HL-60 (cell line): ENCODE results near the gene PLCG1.

Source experiments
- DNase-seq, 2 experiments: peaks; one replicate each; pipeline ENCODE4 v3.0.0-alpha.2; 2010 to 2020; ENCODE audit warnings: low read depth in 1 of 2, low spot score in 1 of 2
- H3K27ac ChIP-seq: fragments of 250-450 bp; sonication (Bioruptor Pico); replicated peaks from 2 replicates; pipeline ENCODE4 v1.5.1; 2020; ENCODE audit warnings: mild to moderate bottlenecking, moderate library complexity
- H3K27me3 ChIP-seq: fragments of 250-450 bp; sonication (Bioruptor Pico); 2 replicates; pipeline ENCODE4 v1.5.1; 2021; ENCODE audit warnings: mild to moderate bottlenecking, moderate library complexity; ENCODE audit not compliant: insufficient read depth, poor library complexity, severe bottlenecking
- H3K4me3 ChIP-seq: replicated peaks from 2 replicates; pipeline ENCODE4 v1.5.1; 2011; ENCODE audit warnings: mild to moderate bottlenecking, control low read depth, low read length; ENCODE audit not compliant: insufficient read depth
- CTCF ChIP-seq: IDR thresholded peaks from one replicate; pipeline ENCODE4 v1.5.1; 2011; ENCODE audit warnings: low read length, control low read depth, inconsistent platforms; ENCODE audit not compliant: insufficient read depth
- GABPA ChIP-seq: IDR thresholded peaks from 2 replicates; pipeline ENCODE4 v1.6.1; 2012; ENCODE audit warnings: low read depth
- POLR2AphosphoS5 ChIP-seq: IDR thresholded peaks from 2 replicates; pipeline ENCODE4 v1.6.1; 2012; ENCODE audit warnings: low read depth
- SPI1 ChIP-seq: IDR thresholded peaks from 2 replicates; pipeline ENCODE4 v1.6.1; 2012; ENCODE audit warnings: low read depth, mild to moderate bottlenecking, borderline replicate concordance
- TF ChIP-seq, protein P1 (sequence below): IDR thresholded peaks from 2 replicates; pipeline ENCODE4 v1.6.1; 2012; ENCODE audit warnings: low read depth; ENCODE audit not compliant: insufficient replicate concordance

The PLCG1 gene

DNA sequence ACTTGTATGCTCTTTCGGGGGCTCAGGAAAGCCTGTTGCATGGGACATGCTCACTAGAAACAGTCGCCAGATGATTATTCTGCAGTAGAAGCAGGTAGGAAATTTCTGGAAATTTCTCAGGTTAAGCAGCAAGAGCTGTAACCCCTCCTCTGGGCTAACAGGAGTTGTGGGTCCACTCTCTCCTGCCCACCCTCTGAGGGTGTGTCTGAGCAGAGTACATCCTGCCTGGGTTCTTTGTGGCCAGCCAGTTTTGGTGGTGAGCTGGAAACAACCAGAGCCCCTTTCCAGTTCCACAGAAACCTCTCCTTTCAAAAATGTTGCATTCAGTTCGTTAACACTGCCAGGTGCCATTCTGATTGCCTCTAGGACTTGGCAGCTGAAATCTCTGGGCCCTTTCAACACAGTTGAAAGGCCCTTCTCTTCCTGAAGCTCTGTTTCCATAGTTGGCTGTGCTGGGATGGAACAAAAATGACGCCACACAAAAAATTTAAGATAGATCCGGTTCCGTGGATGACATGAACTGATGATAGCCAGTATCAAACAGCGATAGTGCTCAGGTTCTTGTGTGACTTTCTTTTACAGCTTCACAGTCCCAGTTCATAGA lies 38.5 kb downstream of the PLCG1 start:
- Histone ChIP-seq H3K27ac (no peak overlapping the region), H3K27me3 (no peaks in the 10 kb centered on the region), H3K4me3 (no peak overlapping the region)
- DNase-seq = no peak
- TF ChIP-seq GABPA (no peak), CTCF (no peak), POLR2AphosphoS5 (no peak), SPI1 (no peak)
- TF ChIP-seq, protein P1, sequence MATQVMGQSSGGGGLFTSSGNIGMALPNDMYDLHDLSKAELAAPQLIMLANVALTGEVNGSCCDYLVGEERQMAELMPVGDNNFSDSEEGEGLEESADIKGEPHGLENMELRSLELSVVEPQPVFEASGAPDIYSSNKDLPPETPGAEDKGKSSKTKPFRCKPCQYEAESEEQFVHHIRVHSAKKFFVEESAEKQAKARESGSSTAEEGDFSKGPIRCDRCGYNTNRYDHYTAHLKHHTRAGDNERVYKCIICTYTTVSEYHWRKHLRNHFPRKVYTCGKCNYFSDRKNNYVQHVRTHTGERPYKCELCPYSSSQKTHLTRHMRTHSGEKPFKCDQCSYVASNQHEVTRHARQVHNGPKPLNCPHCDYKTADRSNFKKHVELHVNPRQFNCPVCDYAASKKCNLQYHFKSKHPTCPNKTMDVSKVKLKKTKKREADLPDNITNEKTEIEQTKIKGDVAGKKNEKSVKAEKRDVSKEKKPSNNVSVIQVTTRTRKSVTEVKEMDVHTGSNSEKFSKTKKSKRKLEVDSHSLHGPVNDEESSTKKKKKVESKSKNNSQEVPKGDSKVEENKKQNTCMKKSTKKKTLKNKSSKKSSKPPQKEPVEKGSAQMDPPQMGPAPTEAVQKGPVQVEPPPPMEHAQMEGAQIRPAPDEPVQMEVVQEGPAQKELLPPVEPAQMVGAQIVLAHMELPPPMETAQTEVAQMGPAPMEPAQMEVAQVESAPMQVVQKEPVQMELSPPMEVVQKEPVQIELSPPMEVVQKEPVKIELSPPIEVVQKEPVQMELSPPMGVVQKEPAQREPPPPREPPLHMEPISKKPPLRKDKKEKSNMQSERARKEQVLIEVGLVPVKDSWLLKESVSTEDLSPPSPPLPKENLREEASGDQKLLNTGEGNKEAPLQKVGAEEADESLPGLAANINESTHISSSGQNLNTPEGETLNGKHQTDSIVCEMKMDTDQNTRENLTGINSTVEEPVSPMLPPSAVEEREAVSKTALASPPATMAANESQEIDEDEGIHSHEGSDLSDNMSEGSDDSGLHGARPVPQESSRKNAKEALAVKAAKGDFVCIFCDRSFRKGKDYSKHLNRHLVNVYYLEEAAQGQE = no peak

- DNase-seq = no peak
- Histone ChIP-seq H3K4me3 (no peak overlapping the region), H3K27me3 (no peaks in the 10 kb centered on the region), H3K27ac (no peak overlapping the region)
- TF ChIP-seq, protein P1 = no peak
- TF ChIP-seq GABPA = no peak
- no peak for TF ChIP-seq SPI1
- no peak for TF ChIP-seq POLR2AphosphoS5
- TF ChIP-seq CTCF = no peak
These were observed 39.6 kb downstream of the PLCG1 start for GRCh38 chr20:41176711-41177552.

DNA sequence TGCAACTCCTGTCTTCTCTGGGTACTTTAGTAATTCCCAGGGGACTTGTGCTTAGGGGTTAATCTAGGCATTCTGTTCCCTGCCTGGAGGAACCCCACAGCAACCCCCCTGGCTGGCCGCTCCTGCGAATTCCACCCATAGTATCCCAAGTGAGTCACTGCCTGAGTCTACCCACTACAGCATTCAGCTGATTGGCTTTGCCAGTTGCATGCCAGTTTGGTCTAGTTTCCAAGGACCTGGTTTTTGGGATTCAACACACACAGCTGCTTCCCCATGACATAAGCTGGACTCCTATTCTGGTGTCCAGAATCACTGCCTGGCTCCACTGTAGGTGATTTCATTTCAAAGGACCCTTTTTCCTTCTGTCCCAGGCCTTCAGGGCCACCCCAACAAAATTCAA lies 40.3 kb downstream of the PLCG1 start:
- H3K27ac ChIP-seq = no peak overlapping the region
- H3K4me3 ChIP-seq = no peak overlapping the region
- DNase-seq = no peak
- no peaks in the 10 kb centered on the region for H3K27me3 ChIP-seq
- TF ChIP-seq POLR2AphosphoS5 (no peak), GABPA (no peak), SPI1 (no peak), CTCF (no peak)
- TF ChIP-seq, protein P1 = no peak
